H1 (cell line): Measurements from ENCODE around the gene KIF23. TPM values are rescaled to one million over a fixed set of nuclear protein-coding genes. Genes with fewer than 3 reads are reported as not detected.

Experiments
- ATF2 ChIP-seq: IDR thresholded peaks from 2 replicates; pipeline ENCODE4 v1.6.1; 2012; ENCODE audit warnings: low read length, inconsistent platforms
- CTCF ChIP-seq, 3 experiments: IDR thresholded peaks; 1 replicate in 2 of 3; 2 replicates in 1 of 3; pipeline versions ENCODE4 v1.5.1 to v1.6.1; 2011; ENCODE audit warnings: low read length in 3 of 3, mild to moderate bottlenecking in 3 of 3, inconsistent platforms in 2 of 3, low read depth in 1 of 3, moderate library complexity in 1 of 3; ENCODE audit not compliant: insufficient read depth in 1 of 3; ENCODE audit errors: control extremely low read depth in 1 of 3
- EP300 ChIP-seq, 2 experiments: IDR thresholded peaks; 1 replicate in 1 of 2; 2 replicates in 1 of 2; pipeline ENCODE4 v1.6.1; 2011 to 2012; ENCODE audit warnings: low read depth in 2 of 2, low read length in 2 of 2, mild to moderate bottlenecking in 2 of 2, borderline replicate concordance in 1 of 2, inconsistent platforms in 1 of 2, moderate library complexity in 1 of 2
- JUN ChIP-seq: IDR thresholded peaks from 2 replicates; pipeline ENCODE4 v1.6.1; 2011; ENCODE audit warnings: low read depth, mild to moderate bottlenecking, improper control_type of control experiment, low read length
- KDM1A ChIP-seq: fragments of 200-600, 300-600 bp; sonication (generic); IDR thresholded peaks from 2 replicates; pipeline ENCODE4 v1.7.1; 2016; ENCODE audit warnings: mild to moderate bottlenecking, low read length, borderline replicate concordance
- RAD21 ChIP-seq, 2 experiments: IDR thresholded peaks in 1 of 2; conservative IDR thresholded peaks in 1 of 2; 2 replicates each; pipeline ENCODE4 v1.6.1; 2011; ENCODE audit warnings: low read depth in 2 of 2, low read length in 2 of 2, improper control_type of control experiment in 1 of 2, inconsistent platforms in 1 of 2, mild to moderate bottlenecking in 1 of 2, moderate library complexity in 1 of 2
- polyA plus RNA-seq, 7 experiments: library from polyadenylated mRNA; depleted of rRNA in 3 of 7; stranded (reverse) in 5 of 7; unstranded in 2 of 7; fragments of >200 nt in 5 of 7; fragments of 200-250 nt in 2 of 7; gene quantifications; 1 replicate in 5 of 7; 2 replicates in 1 of 7; 4 replicates in 1 of 7; pipeline versions ENCODE4 v1.2.1 to v1.2.3, GENCODE V29; 2011 to 2013; ENCODE audit warnings: missing spikeins in 2 of 7, mixed read lengths in 2 of 7
- total RNA-seq: library from RNA; stranded (reverse); fragmentation: NEBNext Ultra II Directional; extraction: Animal tissue kit (Norgen Biotek cat#: 25700); gene quantifications from 2 replicates; pipeline ENCODE4 v1.2.1, GENCODE V29; 2021

The KIF23 gene
- total and polyA plus RNA-seq, 2 of the 8 experiments (the other 6 are each of a cell fraction or from before 2014, with no cell fraction given), result 26.2 to 77.4 TPM

- TF ChIP-seq CTCF (IDR thresholded peaks at IDR 0.05; ENCODE audit: control extremely low read depth in 1 of 3, insufficient read depth in 1 of 3, low read depth in 1 of 3, low read length in 3 of 3) (no peak), EP300 (IDR thresholded peaks at IDR 0.05; ENCODE audit: borderline replicate concordance in 1 of 2, low read depth in 2 of 2, low read length in 2 of 2) (no peak), JUN (no peak), RAD21 (IDR thresholded peaks at IDR 0.05 in 1 of 2, conservative IDR thresholded peaks at IDR 0.05 in 1 of 2; ENCODE audit: low read depth in 2 of 2, low read length in 2 of 2) (no peak), KDM1A (no peak), ATF2 (no peak)
- TF ChIP-seq, all 59 proteins: peak for 0
Measured at GRCh38 chr15:69403594-69403993, 10.6 kb upstream of the KIF23 start (continued).
